Parathyroid adenoma (tissue), 2 donors: ENCODE results near the gene TMEM131.

Experiments
- H2AFZ ChIP-seq: fragments of 300-600 bp; sonication (generic); one replicate; pipeline ENCODE4 v1.7.0; 2017; ENCODE audit warnings: antibody characterized with exemption, mild to moderate bottlenecking
- H3K27ac ChIP-seq: fragments of 300-600 bp; sonication (generic); one replicate; pipeline ENCODE4 v1.7.0; 2017
- H3K27me3 ChIP-seq: fragments of 300-600 bp; sonication (generic); one replicate; pipeline ENCODE4 v1.7.0; 2017; ENCODE audit warnings: low read length; ENCODE audit not compliant: control insufficient read depth, insufficient read depth
- H3K36me3 ChIP-seq: fragments of 300-600 bp; sonication (generic); one replicate; pipeline ENCODE4 v1.7.0; 2017; ENCODE audit warnings: low read length; ENCODE audit not compliant: control insufficient read depth, insufficient read depth
- H3K4me1 ChIP-seq: fragments of 300-600 bp; sonication (generic); one replicate; pipeline ENCODE4 v1.7.0; 2017; ENCODE audit warnings: control low read depth
- H3K4me2 ChIP-seq: fragments of 300-600 bp; sonication (generic); one replicate; pipeline ENCODE4 v1.7.0; 2017; ENCODE audit warnings: low read length
- H3K4me3 ChIP-seq: fragments of 300-600 bp; sonication (generic); one replicate; pipeline ENCODE4 v1.7.0; 2017; ENCODE audit warnings: low read depth, low read length
- H3K79me2 ChIP-seq: fragments of 300-600 bp; sonication (generic); one replicate; pipeline ENCODE4 v1.7.0; 2017; ENCODE audit warnings: control low read depth
- H3K9ac ChIP-seq: fragments of 300-600 bp; sonication (generic); one replicate; pipeline ENCODE4 v1.7.0; 2017; ENCODE audit warnings: mild to moderate bottlenecking
- H3K9me3 ChIP-seq: fragments of 300-600 bp; sonication (generic); one replicate; pipeline ENCODE4 v1.7.0; 2017; ENCODE audit warnings: low read length; ENCODE audit not compliant: control insufficient read depth
- TF ChIP-seq, protein P1 (sequence below): fragments of 300-600 bp; sonication (generic); IDR thresholded peaks from one replicate; pipeline ENCODE4 v1.7.0; 2017; ENCODE audit warnings: antibody characterized with exemption, mild to moderate bottlenecking
- donor health status: primary hyperparathyroidism.

Gene TMEM131

GRCh38 chr2:98012561-98012991 lies 16.8 kb upstream of the TMEM131 start:
- no peaks in the 10 kb centered on the region for H3K27me3 ChIP-seq
- no peak overlapping the region for H3K9ac ChIP-seq
- H3K36me3 ChIP-seq, result no peaks in the 10 kb centered on the region
- H3K9me3 ChIP-seq, result no peaks in the 10 kb centered on the region
- no peak overlapping the region for H3K4me3 ChIP-seq
- H3K27ac ChIP-seq, result no peak overlapping the region
- TF ChIP-seq, protein P1, sequence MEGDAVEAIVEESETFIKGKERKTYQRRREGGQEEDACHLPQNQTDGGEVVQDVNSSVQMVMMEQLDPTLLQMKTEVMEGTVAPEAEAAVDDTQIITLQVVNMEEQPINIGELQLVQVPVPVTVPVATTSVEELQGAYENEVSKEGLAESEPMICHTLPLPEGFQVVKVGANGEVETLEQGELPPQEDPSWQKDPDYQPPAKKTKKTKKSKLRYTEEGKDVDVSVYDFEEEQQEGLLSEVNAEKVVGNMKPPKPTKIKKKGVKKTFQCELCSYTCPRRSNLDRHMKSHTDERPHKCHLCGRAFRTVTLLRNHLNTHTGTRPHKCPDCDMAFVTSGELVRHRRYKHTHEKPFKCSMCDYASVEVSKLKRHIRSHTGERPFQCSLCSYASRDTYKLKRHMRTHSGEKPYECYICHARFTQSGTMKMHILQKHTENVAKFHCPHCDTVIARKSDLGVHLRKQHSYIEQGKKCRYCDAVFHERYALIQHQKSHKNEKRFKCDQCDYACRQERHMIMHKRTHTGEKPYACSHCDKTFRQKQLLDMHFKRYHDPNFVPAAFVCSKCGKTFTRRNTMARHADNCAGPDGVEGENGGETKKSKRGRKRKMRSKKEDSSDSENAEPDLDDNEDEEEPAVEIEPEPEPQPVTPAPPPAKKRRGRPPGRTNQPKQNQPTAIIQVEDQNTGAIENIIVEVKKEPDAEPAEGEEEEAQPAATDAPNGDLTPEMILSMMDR, result no peak
- no peaks in the 10 kb centered on the region for H3K79me2 ChIP-seq
- no peaks in the 10 kb centered on the region for H3K4me1 ChIP-seq
- H2AFZ ChIP-seq, result no peak overlapping the region
- no peak overlapping the region for H3K4me2 ChIP-seq

GRCh38 chr2:98009887-98010760 lies 14.4 kb upstream of the TMEM131 start:
- Histone ChIP-seq H3K9me3 (no peaks in the 10 kb centered on the region), H3K27me3 (no peaks in the 10 kb centered on the region), H3K27ac (no peak overlapping the region), H3K36me3 (no peaks in the 10 kb centered on the region), H2AFZ (no peak overlapping the region), H3K79me2 (no peaks in the 10 kb centered on the region), H3K4me2 (no peak overlapping the region), H3K4me1 (no peaks in the 10 kb centered on the region), H3K4me3 (no peak overlapping the region), H3K9ac (no peak overlapping the region)
- TF ChIP-seq, protein P1, result no peak

- TF ChIP-seq, protein P1, result no peak
- Histone ChIP-seq H3K79me2 (no peaks in the 10 kb centered on the region), H3K36me3 (no peaks in the 10 kb centered on the region), H3K9me3 (no peaks in the 10 kb centered on the region), H3K27ac (no peak overlapping the region), H3K4me3 (no peak overlapping the region), H3K9ac (no peak overlapping the region), H2AFZ (no peak overlapping the region), H3K4me2 (no peak overlapping the region), H3K4me1 (no peaks in the 10 kb centered on the region), H3K27me3 (no peaks in the 10 kb centered on the region)
These were observed 12.7 kb upstream of the TMEM131 start for GRCh38 chr2:98008415-98008814.

GRCh38 chr2:98006378-98006777 lies 10.6 kb upstream of the TMEM131 start:
- H3K27me3 ChIP-seq, result no peaks in the 10 kb centered on the region
- H3K4me1 ChIP-seq, result no peaks in the 10 kb centered on the region
- H3K4me2 ChIP-seq, result no peak overlapping the region
- H3K79me2 ChIP-seq, result no peaks in the 10 kb centered on the region
- TF ChIP-seq, protein P1, result no peak
- H3K4me3 ChIP-seq, result no peak overlapping the region
- H3K9me3 ChIP-seq, result no peaks in the 10 kb centered on the region
- no peak overlapping the region for H3K9ac ChIP-seq
- H3K36me3 ChIP-seq, result no peaks in the 10 kb centered on the region
- H2AFZ ChIP-seq, result no peak overlapping the region
- no peak overlapping the region for H3K27ac ChIP-seq

GRCh38 chr2:98004613-98005012 lies 8.9 kb upstream of the TMEM131 start:
- H3K9me3 ChIP-seq, result no peaks in the 10 kb centered on the region
- no peak overlapping the region for H3K9ac ChIP-seq
- no peaks in the 10 kb centered on the region for H3K36me3 ChIP-seq
- H3K4me1 ChIP-seq, result no peaks in the 10 kb centered on the region
- H3K27ac ChIP-seq, result no peak overlapping the region
- TF ChIP-seq, protein P1, result no peak
- no peak overlapping the region for H3K4me3 ChIP-seq
- H3K4me2 ChIP-seq, result no peak overlapping the region
- no peaks in the 10 kb centered on the region for H3K27me3 ChIP-seq
- no peak overlapping the region for H2AFZ ChIP-seq
- no peaks in the 10 kb centered on the region for H3K79me2 ChIP-seq
